ENCODE measurements around the gene MLF1.

DNA sequence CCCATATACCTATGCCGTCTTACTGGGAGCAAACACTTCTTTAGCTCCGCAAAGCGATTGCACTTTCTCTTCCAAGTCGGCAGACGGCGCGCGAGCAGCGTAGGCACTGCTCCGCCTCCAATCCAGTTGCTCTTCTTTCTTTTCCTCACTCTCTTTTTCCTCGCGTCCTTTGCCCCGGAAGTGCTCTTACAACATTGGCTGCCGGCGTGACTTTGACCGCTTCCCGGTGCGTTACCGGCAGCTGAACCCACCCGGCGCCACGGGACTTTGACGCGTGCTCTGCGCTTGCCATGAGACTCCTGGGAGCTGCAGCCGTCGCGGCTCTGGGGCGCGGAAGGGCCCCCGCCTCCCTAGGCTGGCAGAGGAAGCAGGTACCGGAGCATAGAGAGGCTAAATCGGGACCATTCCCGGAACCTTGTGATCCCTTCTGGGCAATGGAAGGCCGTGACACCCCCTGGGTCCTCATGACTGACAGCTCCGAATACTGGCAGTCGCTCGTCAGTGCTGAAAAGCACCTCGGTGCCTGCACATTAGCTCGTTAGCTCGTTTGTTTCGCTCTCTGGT is 73.4 kb downstream of the MLF1 start, which contains the start of gene GFM1:
- TF ChIP-seq, protein P1, sequence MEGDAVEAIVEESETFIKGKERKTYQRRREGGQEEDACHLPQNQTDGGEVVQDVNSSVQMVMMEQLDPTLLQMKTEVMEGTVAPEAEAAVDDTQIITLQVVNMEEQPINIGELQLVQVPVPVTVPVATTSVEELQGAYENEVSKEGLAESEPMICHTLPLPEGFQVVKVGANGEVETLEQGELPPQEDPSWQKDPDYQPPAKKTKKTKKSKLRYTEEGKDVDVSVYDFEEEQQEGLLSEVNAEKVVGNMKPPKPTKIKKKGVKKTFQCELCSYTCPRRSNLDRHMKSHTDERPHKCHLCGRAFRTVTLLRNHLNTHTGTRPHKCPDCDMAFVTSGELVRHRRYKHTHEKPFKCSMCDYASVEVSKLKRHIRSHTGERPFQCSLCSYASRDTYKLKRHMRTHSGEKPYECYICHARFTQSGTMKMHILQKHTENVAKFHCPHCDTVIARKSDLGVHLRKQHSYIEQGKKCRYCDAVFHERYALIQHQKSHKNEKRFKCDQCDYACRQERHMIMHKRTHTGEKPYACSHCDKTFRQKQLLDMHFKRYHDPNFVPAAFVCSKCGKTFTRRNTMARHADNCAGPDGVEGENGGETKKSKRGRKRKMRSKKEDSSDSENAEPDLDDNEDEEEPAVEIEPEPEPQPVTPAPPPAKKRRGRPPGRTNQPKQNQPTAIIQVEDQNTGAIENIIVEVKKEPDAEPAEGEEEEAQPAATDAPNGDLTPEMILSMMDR (IDR thresholded peaks at IDR 0.05): peak; percentile 71 to 80 (median 76)
- peak; percentile 24 for TF ChIP-seq POLR2A (IDR thresholded peaks at IDR 0.05)
- no peak for TF ChIP-seq EP300 (IDR thresholded peaks at IDR 0.05)
